Stimulated activated CD4-positive, alpha-beta T cell treated with anti-CD3 and anti-CD28 coated beads, Interleukin-2, amount 100 ng/mL, for 4 hours (primary cell): ENCODE data around the gene E2F7.
"Not testable (repeated sequence)": the region's sequence is repeated elsewhere in the genome, so short reads cannot be mapped to it uniquely, and the experiment has no call there.

Experiments
- DNase-seq: peaks from one replicate; pipeline ENCODE4 v3.0.0-alpha.2; 2020; ENCODE audit warnings: low read depth

Gene E2F7, protein sequence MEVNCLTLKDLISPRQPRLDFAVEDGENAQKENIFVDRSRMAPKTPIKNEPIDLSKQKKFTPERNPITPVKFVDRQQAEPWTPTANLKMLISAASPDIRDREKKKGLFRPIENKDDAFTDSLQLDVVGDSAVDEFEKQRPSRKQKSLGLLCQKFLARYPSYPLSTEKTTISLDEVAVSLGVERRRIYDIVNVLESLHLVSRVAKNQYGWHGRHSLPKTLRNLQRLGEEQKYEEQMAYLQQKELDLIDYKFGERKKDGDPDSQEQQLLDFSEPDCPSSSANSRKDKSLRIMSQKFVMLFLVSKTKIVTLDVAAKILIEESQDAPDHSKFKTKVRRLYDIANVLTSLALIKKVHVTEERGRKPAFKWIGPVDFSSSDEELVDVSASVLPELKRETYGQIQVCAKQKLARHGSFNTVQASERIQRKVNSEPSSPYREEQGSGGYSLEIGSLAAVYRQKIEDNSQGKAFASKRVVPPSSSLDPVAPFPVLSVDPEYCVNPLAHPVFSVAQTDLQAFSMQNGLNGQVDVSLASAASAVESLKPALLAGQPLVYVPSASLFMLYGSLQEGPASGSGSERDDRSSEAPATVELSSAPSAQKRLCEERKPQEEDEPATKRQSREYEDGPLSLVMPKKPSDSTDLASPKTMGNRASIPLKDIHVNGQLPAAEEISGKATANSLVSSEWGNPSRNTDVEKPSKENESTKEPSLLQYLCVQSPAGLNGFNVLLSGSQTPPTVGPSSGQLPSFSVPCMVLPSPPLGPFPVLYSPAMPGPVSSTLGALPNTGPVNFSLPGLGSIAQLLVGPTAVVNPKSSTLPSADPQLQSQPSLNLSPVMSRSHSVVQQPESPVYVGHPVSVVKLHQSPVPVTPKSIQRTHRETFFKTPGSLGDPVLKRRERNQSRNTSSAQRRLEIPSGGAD

DNA sequence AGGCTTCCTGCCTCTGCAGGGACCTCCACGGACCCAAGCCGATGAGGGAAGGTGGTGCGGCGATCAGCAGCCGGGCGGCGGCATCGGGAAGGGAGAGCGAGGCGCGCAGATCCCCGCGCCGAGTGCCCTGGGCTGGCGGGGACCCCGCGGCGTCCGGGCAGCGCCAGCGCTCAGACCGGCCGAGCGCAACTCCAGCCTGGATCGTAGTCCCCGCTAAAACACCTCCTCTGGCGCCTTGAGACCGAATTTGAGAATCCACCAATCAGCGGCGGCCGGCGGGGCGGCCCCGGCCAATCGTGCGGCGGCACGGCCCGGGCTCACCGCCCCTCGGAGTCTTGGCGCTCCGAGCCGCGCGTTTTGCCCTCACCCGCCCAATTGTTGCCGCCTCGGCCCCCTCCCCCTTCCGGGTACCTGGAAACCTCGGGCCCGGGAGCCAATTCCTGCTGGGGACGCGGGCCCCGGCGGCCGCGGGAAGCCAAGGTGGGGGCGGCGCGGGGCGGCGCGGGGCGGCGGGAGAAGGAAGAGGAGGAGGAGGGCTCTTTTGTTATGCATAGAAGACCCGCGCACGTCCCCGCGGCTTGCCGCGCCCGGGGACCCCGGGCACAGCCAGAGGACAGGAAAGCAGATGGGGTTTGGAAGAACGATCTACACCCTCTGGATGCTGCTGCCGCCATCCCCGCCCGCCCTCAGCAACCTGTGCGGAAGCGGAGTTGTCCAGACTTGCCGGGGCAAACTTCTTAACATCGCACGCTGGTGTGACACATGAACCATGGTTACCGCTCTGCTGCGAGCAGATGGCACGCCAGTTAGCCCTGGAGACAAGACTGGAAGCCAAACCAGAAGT, at the start of gene E2F7:
Gene E2F7, minus strand, starts transcription at position 209 of the 844 bp plus-strand sequence. CDS start 934 bp downstream, outside the sequence.
- DNase-seq: peak; percentile 65

DNA sequence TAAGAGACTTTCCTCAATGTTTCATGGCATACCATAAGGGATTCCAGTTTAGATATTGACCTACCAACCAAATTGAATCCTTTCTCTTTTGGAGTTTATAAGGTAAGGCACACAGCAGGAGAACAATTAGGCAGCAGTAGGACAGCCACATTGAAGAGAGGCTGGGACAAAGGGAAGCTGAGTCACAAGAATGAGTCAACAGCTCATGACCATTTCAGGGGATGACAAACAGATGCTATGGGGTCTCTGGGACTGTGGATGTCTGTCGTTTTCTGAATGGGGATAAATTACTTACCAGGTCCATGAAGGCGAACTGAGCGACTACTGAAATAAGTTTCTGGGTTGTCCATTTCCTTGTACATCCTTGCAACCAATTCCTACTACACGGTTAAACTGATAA, 48.6 kb upstream of the E2F7 start:
- DNase-seq: no peak

DNA sequence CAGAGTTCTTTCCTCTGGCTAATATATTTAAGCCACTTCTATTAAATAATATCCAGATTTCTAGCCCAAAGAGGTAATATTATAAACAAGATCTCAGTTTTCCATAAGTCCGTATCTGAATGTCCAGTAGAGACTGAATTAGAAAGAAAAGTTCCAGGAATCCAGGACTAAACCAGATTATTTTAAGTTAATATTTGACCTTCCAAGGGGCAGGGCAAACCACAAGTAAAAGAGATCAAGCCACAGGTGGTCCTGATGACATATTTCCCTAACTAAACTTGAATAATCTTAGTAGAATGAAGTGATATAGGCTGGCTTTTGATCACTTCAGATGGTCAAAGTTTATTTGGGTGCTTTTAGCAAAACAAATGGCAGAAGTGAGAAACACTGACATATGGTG, 43.3 kb upstream of the E2F7 start:
- DNase-seq: no peak

DNA sequence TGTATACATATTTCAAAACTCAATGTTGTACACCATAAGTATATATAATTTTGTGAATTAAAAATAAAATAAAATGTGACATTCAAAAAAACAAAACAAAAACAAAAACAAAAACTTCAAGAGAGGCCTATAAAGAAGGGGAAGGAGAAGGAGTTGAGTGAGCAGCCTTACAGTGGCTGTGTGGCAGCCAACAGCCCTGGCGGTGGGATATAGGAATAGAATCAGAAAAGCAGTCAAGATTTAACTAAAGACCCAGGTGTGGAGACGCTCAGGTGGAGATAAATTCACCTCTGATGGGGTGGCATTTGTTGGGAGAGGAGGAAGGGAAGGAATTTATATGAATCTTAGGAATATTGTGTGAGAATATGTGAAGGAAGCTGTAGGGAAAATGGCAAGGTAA, 41.8 kb upstream of the E2F7 start:
- no peak for DNase-seq

DNA sequence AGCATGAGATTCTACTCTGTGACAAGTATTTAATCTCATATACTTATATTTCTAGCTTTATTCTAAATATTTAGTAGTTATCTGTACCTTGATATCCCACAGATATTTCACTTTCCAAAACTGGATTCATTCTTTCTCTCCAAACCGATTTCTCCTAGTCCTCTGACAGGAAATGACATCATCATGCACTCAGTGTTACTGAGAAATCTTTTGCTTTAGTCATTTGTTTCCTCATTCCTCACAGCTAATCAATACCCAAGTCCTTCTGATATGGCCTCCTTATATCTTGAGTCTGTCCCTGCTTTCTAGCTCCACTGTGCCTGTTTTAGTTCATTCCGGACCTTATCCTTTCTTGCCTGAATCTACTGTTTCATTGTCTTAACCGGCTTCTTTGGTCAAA, 39.4 kb upstream of the E2F7 start:
- DNase-seq: no peak

DNA sequence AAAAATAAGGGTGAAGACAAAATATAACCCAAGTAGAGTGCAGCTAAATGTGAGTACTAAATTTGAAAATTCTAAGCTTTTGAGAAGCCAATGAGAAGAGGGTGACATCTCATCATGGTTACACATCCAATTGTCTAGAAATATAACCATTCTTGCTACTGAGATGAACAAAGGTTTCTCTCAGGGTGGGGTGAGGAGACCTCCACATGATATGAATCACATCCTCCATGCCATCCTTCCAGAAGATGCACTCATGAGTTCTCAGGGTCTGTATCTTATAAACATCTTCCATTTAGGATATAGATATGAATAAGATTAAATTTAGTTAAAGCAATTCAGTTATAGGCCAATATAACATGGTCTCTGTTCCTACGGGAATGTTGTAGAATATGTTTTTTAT, 38.9 kb upstream of the E2F7 start:
- no peak for DNase-seq

DNA sequence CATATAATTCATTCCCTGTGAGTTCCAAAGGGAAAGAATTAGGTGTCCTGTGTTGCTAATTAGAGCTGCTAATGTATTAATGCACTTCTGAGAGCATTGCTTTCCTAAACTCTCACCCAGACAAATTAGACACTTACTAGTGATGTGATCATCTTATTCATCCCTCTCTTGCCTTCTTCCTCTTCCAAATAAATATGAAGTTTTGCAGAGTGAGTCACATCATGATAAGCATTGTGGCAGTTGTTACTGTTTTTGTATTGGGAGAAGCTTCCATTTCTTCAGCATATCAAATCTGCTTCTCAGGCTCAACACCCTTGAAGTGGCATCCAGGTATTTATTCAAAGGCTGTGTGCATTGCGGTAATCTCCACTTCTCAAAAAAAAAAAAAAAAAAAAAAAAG, 37.3 kb upstream of the E2F7 start:
- no peak for DNase-seq

DNA sequence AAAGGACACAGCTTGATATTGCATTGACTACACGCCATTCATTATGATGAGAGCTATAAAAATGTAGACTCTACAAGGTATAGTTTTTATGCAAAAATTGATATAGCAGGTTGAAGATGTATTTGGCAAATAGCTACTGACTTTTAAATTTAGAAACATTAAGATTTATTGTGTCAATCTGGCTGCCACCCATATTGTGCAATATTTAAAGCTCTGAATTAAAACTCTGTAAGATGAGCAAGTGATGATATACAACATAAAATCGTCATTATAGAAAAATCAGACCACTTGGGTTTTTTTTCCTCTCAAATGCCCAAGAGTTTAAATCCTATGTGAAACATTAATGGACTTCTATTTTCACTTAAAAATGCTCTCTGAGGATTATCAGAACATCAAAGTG, 36.8 kb upstream of the E2F7 start:
- DNase-seq: no peak

DNA sequence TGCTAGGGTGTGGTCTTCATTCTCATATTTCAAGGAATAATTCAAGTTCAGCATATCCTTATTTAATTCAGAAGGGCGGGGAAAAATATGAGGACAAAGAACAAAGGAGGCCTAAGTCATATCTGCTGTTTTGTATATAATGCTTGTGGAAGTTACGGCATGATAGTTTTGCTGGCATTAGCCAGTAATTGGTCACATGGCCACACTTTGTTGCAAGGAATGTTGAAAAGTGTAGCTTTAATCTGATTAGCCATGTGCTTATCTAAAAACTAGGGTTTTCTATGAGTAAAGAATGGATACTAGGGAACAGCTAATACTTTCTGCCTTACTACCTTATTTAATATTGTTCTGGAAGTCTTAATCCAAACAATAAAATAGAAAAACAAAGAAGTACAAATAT, 34.4 kb upstream of the E2F7 start:
- DNase-seq: no peak

DNA sequence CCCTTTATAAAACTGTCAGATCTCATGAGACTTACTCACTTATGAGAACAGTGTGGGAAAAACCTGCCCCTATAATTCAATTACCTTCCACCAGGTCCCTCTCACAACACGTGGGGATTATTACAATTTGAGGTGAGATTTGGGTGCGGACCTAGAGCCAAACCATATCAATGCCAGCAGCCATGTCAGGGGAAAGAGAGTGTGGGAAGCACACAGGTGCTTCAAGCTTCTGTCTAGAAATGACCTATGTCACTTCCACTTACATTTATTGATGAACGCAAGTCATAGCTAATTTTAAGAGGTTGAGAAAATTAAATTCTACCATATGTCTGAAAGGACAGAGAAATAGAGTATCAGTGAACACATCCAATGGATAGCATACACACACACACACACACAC, 32.5 kb upstream of the E2F7 start:
- DNase-seq: no peak

DNA sequence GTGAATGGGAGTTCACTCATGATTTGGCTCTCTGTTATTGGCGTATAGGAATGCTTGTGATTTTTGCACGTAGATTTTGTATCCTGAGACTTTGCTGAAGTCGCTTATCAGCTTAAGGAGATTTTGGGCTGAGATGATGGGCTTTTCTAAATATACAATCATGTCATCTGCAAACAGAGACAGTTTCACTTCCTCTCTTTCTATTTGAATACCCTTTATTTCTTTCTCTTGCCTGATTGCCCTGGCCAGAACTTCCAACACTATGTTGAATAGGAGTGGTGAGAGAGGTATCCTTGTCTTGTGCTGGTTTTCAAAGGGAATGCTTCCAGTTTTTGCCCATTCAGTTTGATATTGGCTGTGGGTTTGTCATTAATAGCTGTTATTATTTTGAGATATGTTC, 26.9 kb upstream of the E2F7 start:
- not testable (repeated sequence) for DNase-seq

DNA sequence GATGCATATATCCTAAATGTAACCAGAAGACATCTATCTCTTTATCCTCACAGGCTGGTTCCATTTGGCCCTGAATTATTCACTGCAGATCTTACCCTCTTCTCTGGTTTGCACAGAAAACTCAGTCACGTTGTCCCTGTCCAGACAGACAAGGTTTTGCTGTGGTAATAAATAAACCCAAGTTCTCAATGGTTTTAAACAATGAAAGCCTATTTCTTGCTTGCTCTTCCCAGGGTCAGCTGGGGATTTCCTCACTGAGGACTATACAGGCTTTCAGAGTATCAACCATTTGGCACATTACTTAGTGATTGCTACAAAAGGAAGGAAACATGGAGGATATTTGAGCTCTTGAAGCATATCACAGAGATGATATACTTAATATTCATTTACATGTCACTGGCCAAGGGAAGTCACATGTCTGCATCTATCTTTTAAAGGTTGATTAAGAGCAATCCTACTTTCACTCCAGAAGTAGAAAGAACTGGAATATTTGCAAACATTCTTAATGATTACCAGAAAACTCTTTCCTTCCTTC, 24.4 kb upstream of the E2F7 start:
- DNase-seq: no peak

DNA sequence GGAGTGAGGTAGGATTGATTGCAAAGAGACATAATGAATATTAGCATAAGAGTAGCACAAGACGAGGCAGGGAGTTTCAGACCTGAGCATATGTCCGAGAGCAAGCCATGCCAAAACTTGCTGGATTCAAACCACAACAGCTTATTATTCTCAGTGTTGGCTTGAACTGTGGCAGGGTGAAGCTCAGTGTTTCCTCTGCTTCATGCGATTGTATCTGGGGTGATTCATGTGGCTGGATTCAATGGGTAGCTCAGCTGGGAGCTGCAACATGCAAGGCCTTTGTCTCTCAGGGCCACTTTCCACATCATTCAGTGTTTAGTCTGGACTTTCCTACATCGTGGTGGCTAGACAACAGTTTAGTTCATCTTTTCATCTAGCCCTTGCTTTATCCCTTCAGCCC, 22.1 kb upstream of the E2F7 start:
- no peak for DNase-seq

DNA sequence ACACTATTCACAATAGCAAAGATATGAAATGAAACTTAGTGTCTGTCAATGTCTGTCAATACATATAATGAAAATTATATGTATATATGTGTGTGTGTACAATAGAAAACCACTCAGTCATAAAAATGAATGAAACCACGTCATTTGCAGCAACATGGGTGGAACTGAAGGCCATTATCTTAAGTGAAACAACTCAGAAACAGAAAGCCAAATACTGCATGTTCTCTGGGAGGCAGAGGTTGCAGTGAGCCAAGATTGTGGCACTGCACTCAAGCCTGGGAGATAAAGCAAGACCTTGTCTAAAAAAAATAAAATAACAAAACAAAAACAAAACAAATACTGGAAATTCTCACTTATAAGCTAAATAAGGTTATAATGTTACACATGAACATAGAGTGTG, 16.7 kb upstream of the E2F7 start:
- no peak for DNase-seq

DNA sequence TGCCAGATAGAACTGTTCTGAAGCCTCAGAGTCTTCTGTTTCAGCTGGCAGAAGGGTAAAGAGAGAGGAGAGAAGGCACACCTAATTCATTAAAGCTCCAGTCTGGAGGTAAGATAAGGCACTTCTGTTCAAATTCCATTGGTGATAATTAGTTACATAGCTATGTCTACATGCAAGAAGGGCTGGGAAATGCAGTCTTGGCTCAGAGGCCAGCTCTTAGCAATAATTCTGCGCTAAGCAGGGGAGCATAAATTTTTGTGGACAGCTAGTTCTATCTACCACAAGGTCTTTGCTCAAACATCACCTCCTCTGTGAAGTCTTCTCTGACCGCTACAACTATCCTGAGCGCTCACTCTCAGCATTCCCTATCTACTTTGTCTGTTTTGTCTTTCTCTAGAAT, 14.3 kb upstream of the E2F7 start:
- no peak for DNase-seq

DNA sequence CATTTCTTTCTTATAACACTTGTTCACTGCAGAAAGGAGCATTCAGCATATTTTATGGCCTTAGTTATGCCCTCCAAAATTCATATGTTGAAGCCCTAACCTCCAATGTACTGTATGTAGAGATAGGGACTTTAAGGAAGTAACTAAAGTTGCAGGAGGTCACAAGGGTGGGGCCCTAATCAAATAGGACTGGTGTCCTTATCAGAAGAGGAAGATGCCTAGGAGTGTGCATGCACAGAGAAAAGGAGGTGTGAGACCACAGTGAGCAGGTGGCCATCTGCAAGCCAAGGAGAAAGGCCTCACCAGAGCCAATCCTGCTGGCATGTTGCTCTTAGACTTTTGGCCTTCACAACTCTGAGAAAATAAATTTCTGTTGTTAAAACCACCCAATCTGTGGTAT, 12.9 kb upstream of the E2F7 start:
- no peak for DNase-seq

DNA sequence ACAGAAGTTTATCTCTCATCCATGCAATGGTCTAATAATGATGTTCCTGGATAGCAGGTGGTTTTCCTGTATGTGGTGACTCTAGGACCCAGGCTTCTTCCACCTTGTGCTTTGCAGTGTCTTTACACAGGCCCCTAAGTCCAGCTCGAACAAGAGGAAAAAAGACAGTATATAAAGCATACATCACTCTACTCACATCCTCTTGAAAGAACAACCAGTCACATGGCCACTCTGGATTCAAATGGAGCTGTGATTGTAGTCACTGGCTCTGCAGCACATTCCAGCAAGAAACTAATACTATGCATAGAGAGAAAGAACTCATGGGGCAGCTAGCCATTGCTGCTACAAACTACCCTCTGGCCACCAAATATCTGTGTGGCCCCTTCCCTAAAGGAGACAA, 11.5 kb upstream of the E2F7 start:
- DNase-seq: no peak

DNA sequence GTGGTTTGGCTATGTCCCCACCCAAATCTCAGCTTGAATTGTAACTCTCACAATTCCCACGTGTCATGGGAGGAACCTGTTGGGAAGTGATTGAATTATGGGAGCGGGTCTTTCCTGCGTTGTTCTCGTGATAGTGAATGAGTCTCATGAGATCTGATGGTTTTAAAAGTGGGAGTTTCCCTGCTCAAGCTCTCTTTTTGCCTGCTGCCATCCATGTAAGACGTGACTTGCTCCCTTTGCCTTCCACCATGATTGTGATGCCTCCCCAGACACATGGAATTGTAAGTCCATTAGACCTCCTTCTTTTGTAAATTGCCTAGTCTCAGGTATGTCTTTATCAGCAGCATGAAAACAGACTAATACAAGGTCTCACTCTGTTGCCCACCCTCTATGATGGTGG, 8.5 kb upstream of the E2F7 start:
- not testable (repeated sequence) for DNase-seq

DNA sequence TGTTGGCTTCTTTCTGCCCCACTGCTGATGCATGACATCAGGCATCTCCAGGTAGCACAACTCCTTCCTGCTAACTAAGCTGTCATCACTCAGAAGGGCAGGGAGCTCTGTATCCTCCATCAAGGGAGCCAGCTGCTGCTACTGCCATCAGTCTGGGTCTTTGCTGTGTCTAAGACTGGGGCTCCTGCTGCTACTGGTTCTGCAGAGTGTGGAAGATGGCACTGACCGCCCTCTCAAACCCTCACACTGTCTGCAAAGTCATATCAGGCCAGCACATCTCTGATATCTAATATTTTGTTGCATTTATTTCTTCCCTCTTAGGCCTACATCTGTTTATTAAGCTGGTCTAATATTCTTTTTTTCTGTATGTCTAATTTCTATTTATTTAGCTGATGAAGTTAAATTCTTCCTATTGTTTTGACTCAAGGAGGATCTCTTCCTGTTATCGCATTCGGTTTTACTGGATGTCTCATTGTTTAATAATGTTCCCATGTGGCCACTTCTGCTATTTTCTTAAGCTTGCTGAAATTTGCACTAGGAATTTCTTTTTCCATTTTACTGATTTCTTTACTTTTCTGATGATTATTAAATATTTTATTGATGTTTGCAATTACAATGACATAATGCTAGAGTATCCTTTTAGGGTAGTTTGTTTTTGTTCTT, 7.6 kb upstream of the E2F7 start:
- DNase-seq: no peak

DNA sequence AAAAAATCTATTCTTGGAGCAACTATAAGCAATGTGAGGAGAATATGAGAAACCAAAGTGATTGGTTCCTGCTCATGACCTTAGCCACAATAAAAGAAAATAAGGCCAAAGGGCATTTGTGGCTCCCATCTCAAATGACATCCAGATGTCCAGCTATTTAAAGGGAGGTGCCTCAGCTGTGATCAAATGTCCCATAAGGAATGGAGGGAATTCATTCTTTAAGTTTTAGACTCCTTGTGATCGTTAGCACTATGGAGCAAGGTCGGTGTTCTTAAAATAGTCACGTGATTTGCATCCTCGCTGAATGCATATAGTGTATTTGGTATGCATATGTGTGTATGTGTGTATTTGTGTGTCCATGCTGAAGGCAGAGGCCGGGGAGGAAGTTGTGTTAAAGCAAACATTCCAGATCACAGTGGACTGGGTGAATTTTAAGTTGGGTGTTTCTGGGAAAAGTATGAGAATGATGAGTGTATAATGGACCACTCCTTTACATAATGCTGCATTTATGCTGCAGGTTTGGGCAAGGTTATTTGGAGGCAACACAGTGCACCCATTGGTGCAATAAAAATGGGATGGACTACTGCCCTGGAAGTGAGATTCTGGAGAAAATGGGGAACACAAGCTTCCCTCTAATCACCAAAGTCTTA, 5.6 kb upstream of the E2F7 start:
- DNase-seq: no peak

DNA sequence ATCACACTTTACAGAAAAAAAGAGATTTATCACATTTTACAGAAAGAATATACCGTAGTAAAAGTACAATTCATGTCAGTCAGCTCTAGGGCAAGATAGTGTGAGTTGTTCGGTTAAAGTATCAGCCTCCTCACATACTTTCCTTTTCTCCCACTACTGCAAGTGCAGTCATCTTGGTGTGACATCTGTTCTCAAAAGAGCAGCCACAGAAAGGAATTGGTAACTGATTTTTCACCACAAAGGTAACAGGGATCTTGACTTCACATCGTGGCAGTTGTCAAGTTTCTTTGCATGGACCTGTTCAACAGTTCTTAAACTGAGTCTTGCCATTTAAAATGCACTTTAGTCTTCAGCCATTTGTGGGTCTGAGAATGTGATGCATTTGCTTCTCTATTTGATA, 5.0 kb upstream of the E2F7 start:
- DNase-seq: no peak
